Kidney (tissue), 14 donors: ENCODE measurements around the gene KRTAP12-3. TPM values are rescaled to one million over a fixed set of nuclear protein-coding genes. Genes with fewer than 3 reads are reported as not detected.

Experiments used
- DNase-seq, 5 donors: peaks; one replicate each; pipeline ENCODE4 v3.0.0-alpha.2; 2013 to 2020
- FAIRE-seq: peaks from 2 replicates; lab custom pipeline; 2012; peaks lifted over from hg19 to GRCh38; lab: Jason Lieb, UNC
- H3K27ac ChIP-seq, 2 donors: one replicate each; pipeline ENCODE4 v1.7.0; 2013; ENCODE audit warnings: low read depth in 2 of 2, low read length in 2 of 2, inconsistent platforms in 1 of 2
- H3K27me3 ChIP-seq: one replicate; pipeline ENCODE4 v1.7.1; 2013; ENCODE audit warnings: low read length, inconsistent platforms; ENCODE audit not compliant: control insufficient read depth, insufficient read depth
- H3K36me3 ChIP-seq, 3 donors: one replicate each; pipeline versions ENCODE4 v1.7.0 to v1.7.1; 2013; ENCODE audit warnings: low read length in 3 of 3, control low read depth in 1 of 3, inconsistent platforms in 1 of 3; ENCODE audit not compliant: insufficient read depth in 3 of 3, control insufficient read depth in 2 of 3
- H3K4me1 ChIP-seq, 3 donors: one replicate each; pipeline versions ENCODE4 v1.7.0 to v1.7.1; 2013; ENCODE audit warnings: low read length in 3 of 3, inconsistent platforms in 1 of 3, low read depth in 1 of 3; ENCODE audit not compliant: control insufficient read depth in 2 of 3, insufficient read depth in 2 of 3
- H3K4me3 ChIP-seq, 3 donors: one replicate each; pipeline versions ENCODE4 v1.7.0 to v1.8.1; 2013; ENCODE audit warnings: low read length in 3 of 3, control low read depth in 1 of 3, inconsistent platforms in 1 of 3
- H3K9ac ChIP-seq, 3 donors: one replicate each; pipeline versions ENCODE4 v1.7.0 to v1.7.1; 2013; ENCODE audit warnings: low read length in 3 of 3, control low read depth in 1 of 3, inconsistent platforms in 1 of 3
- H3K9me3 ChIP-seq, 3 donors: one replicate each; pipeline versions ENCODE4 v1.7.0 to v1.7.1; 2013; ENCODE audit warnings: low read length in 3 of 3, control low read depth in 1 of 3, inconsistent platforms in 1 of 3; ENCODE audit not compliant: control insufficient read depth in 2 of 3, insufficient read depth in 1 of 3
- intact Hi-C: fragments of 100-400 bp; cut with DNase I; formaldehyde crosslinking; loops from one replicate; pipeline ENCODE4 v1.11.1; 2022
- polyA plus RNA-seq: library from polyadenylated mRNA; stranded (reverse); fragments of 350-450 nt; fragmentation: Illumina TruSeq; extraction: RNeasy Lipid Tissue Mini Kit (QIAGEN cat#74804); gene quantifications from one replicate; pipeline ENCODE4 v1.2.3, GENCODE V29; 2014; ENCODE audit warnings: low read depth, low replicate concordance; ENCODE audit not compliant: insufficient read depth
- total RNA-seq: library from RNA; stranded (reverse); fragmentation: NEBNext Ultra II Directional; extraction: Animal tissue kit (Norgen Biotek cat#: 25700); gene quantifications from one replicate; pipeline ENCODE4 v1.2.1, GENCODE V29; 2021
- TF ChIP-seq, protein P1 (sequence below): IDR thresholded peaks from 3 replicates; pipeline ENCODE4 v1.5.1; 2012; ENCODE audit warnings: mild to moderate bottlenecking, moderate library complexity, borderline replicate concordance; ENCODE audit not compliant: insufficient read depth; ENCODE audit errors: extremely low read depth
- donor health status: control.
- donor health status: control.
- donor health status: control.
- donor health status: control.
- donor health status: control.
- donor health status: DM: yes; HTN: yes; CAD: no.
- donor health status: Normal renal cell carcinoma (clear cell type).

KRTAP12-3 gene
- total and polyA plus RNA-seq, 2 donors from 2014 or later = not detected

DNA sequence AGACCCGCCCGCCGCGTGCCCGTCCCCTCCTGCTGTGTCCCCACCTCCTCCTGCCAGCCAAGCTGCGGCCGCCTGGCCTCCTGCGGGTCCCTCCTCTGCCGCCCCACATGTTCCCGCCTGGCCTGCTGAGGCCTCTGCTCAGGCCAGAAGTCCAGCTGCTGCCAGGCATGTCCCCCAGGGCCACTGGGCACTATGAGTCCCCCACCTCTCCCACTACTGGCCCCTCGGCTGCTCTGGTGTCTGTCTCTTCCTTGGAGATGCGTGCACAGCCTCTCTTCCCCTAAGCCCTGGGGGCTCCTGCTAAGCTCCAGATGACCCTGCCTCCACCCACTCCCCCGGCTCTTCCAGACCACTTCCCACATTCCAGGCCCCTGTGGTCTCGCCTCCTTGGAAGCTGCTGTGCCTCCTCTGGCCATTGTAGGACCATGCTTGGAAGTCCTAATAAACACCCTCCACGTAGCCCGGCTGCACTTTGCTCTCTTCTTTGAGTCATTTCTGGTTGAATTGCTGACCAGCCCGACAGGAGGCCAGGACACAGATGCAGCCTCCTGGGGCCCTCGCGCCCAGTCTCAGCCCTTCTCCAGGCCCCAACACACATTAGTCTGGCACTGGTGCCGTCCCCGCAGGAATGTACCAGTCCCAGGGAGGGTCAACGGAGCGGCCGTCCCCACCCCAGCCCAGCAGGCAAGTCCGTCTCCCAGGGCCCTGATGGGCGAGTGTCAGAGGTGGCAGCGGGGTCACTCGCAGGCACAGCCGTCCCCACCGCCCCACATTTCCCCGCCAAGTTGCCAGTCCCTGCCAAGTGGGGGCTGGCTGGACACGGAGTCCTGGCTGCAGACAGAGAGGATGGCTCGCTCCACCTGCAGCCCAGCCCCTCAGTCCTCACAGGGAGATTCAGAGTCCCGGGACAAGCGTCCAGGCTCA is 40.3 kb downstream of the KRTAP12-3 start:
- FAIRE-seq (no peak), DNase-seq (peak in 4 of 5 donors; percentile 37 to 74 (median 47))
- H3K27ac ChIP-seq = no peak overlapping the region
- H3K9me3 ChIP-seq = peaks cover 0 to 6% (median 0%) of the 10 kb centered on the region in 3 donors
- no peak overlapping the region for H3K4me3 ChIP-seq
- H3K27me3 ChIP-seq = peaks cover 5% of the 10 kb centered on the region
- H3K4me1 ChIP-seq = no peaks in the 10 kb centered on the region
- intact Hi-C loops = no loop called here
- H3K36me3 ChIP-seq = no peaks in the 10 kb centered on the region
- TF ChIP-seq, protein P1, sequence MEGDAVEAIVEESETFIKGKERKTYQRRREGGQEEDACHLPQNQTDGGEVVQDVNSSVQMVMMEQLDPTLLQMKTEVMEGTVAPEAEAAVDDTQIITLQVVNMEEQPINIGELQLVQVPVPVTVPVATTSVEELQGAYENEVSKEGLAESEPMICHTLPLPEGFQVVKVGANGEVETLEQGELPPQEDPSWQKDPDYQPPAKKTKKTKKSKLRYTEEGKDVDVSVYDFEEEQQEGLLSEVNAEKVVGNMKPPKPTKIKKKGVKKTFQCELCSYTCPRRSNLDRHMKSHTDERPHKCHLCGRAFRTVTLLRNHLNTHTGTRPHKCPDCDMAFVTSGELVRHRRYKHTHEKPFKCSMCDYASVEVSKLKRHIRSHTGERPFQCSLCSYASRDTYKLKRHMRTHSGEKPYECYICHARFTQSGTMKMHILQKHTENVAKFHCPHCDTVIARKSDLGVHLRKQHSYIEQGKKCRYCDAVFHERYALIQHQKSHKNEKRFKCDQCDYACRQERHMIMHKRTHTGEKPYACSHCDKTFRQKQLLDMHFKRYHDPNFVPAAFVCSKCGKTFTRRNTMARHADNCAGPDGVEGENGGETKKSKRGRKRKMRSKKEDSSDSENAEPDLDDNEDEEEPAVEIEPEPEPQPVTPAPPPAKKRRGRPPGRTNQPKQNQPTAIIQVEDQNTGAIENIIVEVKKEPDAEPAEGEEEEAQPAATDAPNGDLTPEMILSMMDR = no peak
- no peak overlapping the region for H3K9ac ChIP-seq

DNA sequence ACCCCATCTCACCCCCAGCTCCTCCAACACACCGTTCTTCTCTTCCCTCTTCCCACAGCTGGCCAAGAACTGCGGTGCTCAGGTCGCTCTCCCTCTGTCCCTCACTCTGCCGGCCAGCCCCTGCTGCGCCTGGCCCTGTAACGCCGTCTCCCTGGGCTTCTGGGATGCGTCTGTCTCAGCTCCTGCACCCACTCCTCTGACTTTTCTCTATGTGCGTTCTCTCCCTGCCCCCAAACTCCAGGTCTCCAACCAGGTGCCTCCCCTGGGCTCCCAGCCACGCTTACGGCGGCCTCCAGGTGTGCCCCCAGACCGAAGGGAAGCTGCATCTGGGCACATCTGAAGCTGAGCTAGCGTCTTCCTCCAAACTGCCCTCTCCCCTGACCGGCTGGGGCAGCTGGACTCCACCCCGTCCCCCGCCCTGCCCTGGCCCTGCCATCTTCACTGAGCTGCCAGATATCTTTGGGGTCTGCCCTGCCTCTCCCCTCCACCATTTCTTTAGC is 41.8 kb downstream of the KRTAP12-3 start:
- no peaks in the 10 kb centered on the region for H3K4me1 ChIP-seq
- no peak overlapping the region for H3K27ac ChIP-seq
- no peak for DNase-seq
- FAIRE-seq = no peak
- H3K9me3 ChIP-seq = no peaks in the 10 kb centered on the region
- no peaks in the 10 kb centered on the region for H3K36me3 ChIP-seq
- intact Hi-C loops = no loop called here
- H3K9ac ChIP-seq = no peak overlapping the region
- TF ChIP-seq, protein P1 = no peak
- no peak overlapping the region for H3K4me3 ChIP-seq
- H3K27me3 ChIP-seq = peaks cover 9% of the 10 kb centered on the region

DNA sequence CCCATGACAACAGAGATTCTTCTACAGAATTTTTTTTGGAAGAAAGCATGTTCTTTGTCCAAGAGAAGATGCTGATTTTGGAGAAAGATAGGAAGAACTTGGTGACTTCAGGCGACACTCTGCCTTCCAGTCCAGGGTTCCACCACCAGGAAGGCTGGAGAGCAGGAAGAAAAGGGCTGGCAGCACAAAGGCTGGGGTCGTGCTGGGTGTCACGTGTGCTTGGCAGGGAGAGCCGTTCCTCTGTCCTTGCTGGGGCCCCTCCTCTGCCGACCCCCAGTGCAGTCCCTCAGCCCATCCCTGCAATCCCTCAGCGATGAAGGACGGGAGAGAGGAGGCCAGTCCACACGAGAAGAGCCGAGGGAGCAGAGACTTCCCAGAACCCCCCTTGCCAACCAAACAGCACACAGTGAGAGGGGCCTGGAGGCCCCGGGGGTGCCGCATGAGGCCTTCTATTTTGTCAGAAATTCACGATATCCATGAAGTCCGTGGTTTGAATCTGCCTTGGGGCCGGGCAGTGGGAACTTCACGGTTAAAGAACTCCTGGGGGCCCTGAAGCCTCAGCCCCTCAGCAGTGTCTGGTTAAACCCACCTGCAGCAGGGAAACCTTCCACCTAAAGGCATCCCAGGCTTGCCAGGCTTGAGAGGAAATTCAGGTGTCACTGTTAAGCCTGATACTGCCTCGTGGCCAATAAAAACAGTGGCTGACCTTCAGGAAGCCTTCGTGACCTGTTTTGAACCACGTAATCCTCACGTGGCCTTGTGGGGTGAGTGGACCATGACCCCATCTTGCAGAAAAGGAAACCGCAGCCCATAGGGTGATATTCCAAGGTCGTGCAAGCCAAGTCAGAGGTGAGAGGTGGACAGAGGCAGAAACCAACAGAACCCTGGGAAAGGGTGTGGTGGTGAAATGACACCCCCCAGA is 42.6 kb downstream of the KRTAP12-3 start:
- Histone ChIP-seq H3K36me3 (no peaks in the 10 kb centered on the region), H3K27me3 (peaks cover 10% of the 10 kb centered on the region), H3K9ac (no peak overlapping the region), H3K27ac (no peak overlapping the region), H3K4me3 (no peak overlapping the region), H3K9me3 (no peaks in the 10 kb centered on the region), H3K4me1 (no peaks in the 10 kb centered on the region)
- FAIRE-seq (no peak), DNase-seq (peak in 1 of 5 donors; percentile 8)
- intact Hi-C loops = no loop called here
- TF ChIP-seq, protein P1 = no peak
